ENCODE measurements around the gene PAPPA. TPM values are rescaled to one million over a fixed set of nuclear protein-coding genes. Genes with fewer than 3 reads are reported as not detected.

Gene PAPPA
- total RNA-seq, 6 experiments from 2014 or later, result 0.07 to 0.50 (median 0.32) TPM

- ATAC-seq (peak in 2 of 4 donors; percentile 19 to 34), DNase-seq (no peak)
- H3K36me3 ChIP-seq, result no peaks in the 10 kb centered on the region
- H3K27ac ChIP-seq, result no peak overlapping the region
- H3K27me3 ChIP-seq, result no peaks in the 10 kb centered on the region
- TF ChIP-seq POLR2A (IDR thresholded peaks at IDR 0.05) (no peak), CTCF (IDR thresholded peaks at IDR 0.05) (no peak)
- no peaks in the 10 kb centered on the region for H3K4me1 ChIP-seq
- no peak overlapping the region for H3K4me3 ChIP-seq
- WGBS (ENCODE audit: insufficient coverage, low coverage, low lambda C conversion rate, missing lambda C conversion rate), result 42% methylated on average over 3 of the region's 3 CpGs
- intact Hi-C loops (cut with DNase I), result loop anchor here in 1 of 2 donors (10.0 kb wide), 1 partner anchor 386 kb away; no protein-coding TSS in a partner anchor
- H3K9me3 ChIP-seq, result no peaks in the 10 kb centered on the region
These were observed 25.1 kb downstream of the PAPPA start for GRCh38 chr9:116178481-116179211.

GRCh38 chr9:116179568-116179967 is 26.0 kb downstream of the PAPPA start:
- Histone ChIP-seq H3K36me3 (no peaks in the 10 kb centered on the region), H3K27me3 (no peaks in the 10 kb centered on the region), H3K9me3 (no peaks in the 10 kb centered on the region), H3K4me1 (no peaks in the 10 kb centered on the region), H3K27ac (no peak overlapping the region), H3K4me3 (no peak overlapping the region)
- ATAC-seq, result no peak
- intact Hi-C loops (cut with DNase I), result loop anchor here in 1 of 2 donors (10.0 kb wide), 1 partner anchor 385 kb away; no protein-coding TSS in a partner anchor
- DNase-seq, result no peak
- TF ChIP-seq POLR2A (IDR thresholded peaks at IDR 0.05) (no peak), CTCF (IDR thresholded peaks at IDR 0.05) (no peak)
- WGBS (ENCODE audit: insufficient coverage, low coverage, low lambda C conversion rate, missing lambda C conversion rate), result 40% methylated on average over 2 of the region's 4 CpGs

DNA sequence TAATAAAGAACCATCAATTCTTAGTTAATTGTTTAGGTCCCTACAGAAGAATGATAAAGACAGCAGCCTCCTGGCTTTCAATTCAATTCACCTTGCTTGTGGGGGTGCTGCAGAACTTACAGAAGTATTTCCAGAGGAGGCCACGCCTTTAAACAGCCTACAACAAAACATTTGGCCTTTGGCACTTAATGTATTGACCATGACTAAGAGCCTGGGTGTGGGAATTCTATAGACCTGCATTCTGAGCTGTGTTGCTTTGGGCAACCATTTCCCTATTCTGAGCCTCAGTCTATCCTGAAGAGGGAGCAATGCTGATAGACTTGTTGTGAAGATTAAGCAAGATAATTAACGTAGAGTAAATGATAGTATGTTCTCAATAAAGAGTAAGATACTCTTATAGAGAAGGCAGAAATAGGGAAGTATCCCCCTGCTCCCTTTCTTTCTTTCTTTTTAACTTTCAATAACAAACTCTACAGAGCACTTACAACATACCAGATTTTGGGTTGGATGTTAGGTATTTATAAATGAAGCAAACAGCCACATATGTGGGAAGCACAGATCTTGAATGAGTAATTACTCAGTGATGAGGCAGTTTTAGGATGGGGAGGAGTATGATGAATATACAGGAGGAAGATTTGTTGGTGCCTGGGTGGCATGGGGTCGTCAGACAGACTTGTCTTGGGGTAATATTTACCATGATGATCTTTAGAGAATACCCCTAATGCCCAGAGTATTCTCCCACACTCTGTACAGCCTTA is 28.4 kb downstream of the PAPPA start:
- Histone ChIP-seq H3K36me3 (no peaks in the 10 kb centered on the region), H3K27me3 (no peaks in the 10 kb centered on the region), H3K27ac (no peak overlapping the region), H3K4me3 (no peak overlapping the region), H3K4me1 (no peaks in the 10 kb centered on the region), H3K9me3 (no peaks in the 10 kb centered on the region)
- intact Hi-C loops (cut with DNase I), result no loop called here
- DNase-seq, result no peak
- no peak for ATAC-seq
- 34% methylated on average over 3 of the region's 3 CpGs for WGBS (ENCODE audit: insufficient coverage, low coverage, low lambda C conversion rate, missing lambda C conversion rate)
- no peak for TF ChIP-seq CTCF (IDR thresholded peaks at IDR 0.05)
- no peak for TF ChIP-seq POLR2A (IDR thresholded peaks at IDR 0.05)

- TF ChIP-seq CTCF (IDR thresholded peaks at IDR 0.05) (no peak), POLR2A (IDR thresholded peaks at IDR 0.05) (no peak)
- no peaks in the 10 kb centered on the region for H3K36me3 ChIP-seq
- DNase-seq (no peak), ATAC-seq (no peak)
- H3K27ac ChIP-seq, result no peak overlapping the region
- no peak overlapping the region for H3K4me3 ChIP-seq
- H3K9me3 ChIP-seq, result no peaks in the 10 kb centered on the region
- intact Hi-C loops (cut with DNase I), result no loop called here
- H3K27me3 ChIP-seq, result no peaks in the 10 kb centered on the region
- WGBS (ENCODE audit: insufficient coverage, low coverage, low lambda C conversion rate, missing lambda C conversion rate), result 63% methylated on average over 3 of the region's 5 CpGs
- H3K4me1 ChIP-seq, result no peaks in the 10 kb centered on the region
These were observed 29.3 kb downstream of the PAPPA start for GRCh38 chr9:116182876-116183275.
